Tibial artery (tissue), 4 donors: ENCODE results near the gene MAB21L3.

ENCODE experiments used
- DNase-seq, 2 donors: peaks; one replicate each; pipeline ENCODE4 v3.0.0-alpha.2; 2019
- H3K27ac ChIP-seq, 2 donors: fragments of 200-600 bp; sonication (generic) in 1 of 2; 1 replicate in 1 of 2; 2 replicates in 1 of 2; pipeline ENCODE4 v1.5.1; 2018 to 2019; ENCODE audit warnings: mild to moderate bottlenecking in 1 of 2
- H3K27me3 ChIP-seq, 2 donors: fragments of 200-600 bp; sonication (generic) in 1 of 2; one replicate each; pipeline versions ENCODE4 v1.5.1 to v1.6.0; 2016 to 2019
- H3K36me3 ChIP-seq, 3 donors: fragments of 200-600 bp; sonication (generic) in 2 of 3; one replicate each; pipeline ENCODE4 v1.5.1; 2016 to 2019; ENCODE audit warnings: mild to moderate bottlenecking in 2 of 3
- H3K4me1 ChIP-seq, 4 donors: fragments of 200-600 bp; sonication (generic) in 2 of 4; 1 replicate in 3 of 4; 2 replicates in 1 of 4; pipeline ENCODE4 v1.5.1; 2016 to 2019
- H3K4me3 ChIP-seq, 2 donors: fragments of 200-600 bp; sonication (generic) in 1 of 2; 1 replicate in 1 of 2; 2 replicates in 1 of 2; pipeline ENCODE4 v1.5.1; 2018 to 2019; ENCODE audit warnings: mild to moderate bottlenecking in 2 of 2
- H3K9me3 ChIP-seq, 3 donors: fragments of 200-600 bp; sonication (generic) in 1 of 3; one replicate each; pipeline ENCODE4 v1.5.1; 2016 to 2019
- intact Hi-C: fragments of 100-400 bp; cut with DNase I; formaldehyde crosslinking; loops from one replicate; pipeline ENCODE4 v1.15.0; 2023; ENCODE audit warnings: low total_unique reads
- TF ChIP-seq, protein P1 (sequence below), 2 experiments: fragments of 200-600 bp in 1 of 2; fragments of 450-650 bp in 1 of 2; IDR thresholded peaks; one replicate each; pipeline ENCODE4 v1.5.1; 2017 to 2019; ENCODE audit warnings: antibody characterized with exemption in 2 of 2, mild to moderate bottlenecking in 1 of 2, moderate library complexity in 1 of 2

MAB21L3 gene

DNA sequence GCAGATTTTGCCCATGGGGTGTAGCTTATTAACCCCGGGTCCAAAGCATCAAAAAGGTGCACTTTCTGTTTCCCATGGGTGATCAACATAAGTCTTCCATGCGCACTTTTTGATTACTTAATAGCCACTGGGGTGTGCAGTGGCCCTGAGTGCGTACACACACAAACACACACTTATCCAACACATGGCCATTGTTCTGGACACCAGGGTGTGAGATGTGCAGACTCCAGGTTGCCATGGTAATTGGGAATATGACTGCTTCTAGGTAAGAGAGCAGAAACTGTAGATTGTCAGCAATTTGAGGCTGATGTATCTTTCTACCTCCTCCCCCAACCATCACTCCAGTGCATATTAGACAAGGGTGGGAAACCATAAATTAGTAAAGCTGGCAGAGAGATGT, 68.8 kb downstream of the MAB21L3 start:
- H3K27me3 ChIP-seq: peaks cover 0 to 17% of the 10 kb centered on the region in 2 donors
- intact Hi-C loops: no loop called here
- no peaks in the 10 kb centered on the region for H3K36me3 ChIP-seq
- TF ChIP-seq, protein P1, sequence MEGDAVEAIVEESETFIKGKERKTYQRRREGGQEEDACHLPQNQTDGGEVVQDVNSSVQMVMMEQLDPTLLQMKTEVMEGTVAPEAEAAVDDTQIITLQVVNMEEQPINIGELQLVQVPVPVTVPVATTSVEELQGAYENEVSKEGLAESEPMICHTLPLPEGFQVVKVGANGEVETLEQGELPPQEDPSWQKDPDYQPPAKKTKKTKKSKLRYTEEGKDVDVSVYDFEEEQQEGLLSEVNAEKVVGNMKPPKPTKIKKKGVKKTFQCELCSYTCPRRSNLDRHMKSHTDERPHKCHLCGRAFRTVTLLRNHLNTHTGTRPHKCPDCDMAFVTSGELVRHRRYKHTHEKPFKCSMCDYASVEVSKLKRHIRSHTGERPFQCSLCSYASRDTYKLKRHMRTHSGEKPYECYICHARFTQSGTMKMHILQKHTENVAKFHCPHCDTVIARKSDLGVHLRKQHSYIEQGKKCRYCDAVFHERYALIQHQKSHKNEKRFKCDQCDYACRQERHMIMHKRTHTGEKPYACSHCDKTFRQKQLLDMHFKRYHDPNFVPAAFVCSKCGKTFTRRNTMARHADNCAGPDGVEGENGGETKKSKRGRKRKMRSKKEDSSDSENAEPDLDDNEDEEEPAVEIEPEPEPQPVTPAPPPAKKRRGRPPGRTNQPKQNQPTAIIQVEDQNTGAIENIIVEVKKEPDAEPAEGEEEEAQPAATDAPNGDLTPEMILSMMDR (IDR thresholded peaks at IDR 0.05): no peak
- H3K4me3 ChIP-seq: no peak overlapping the region
- no peak for DNase-seq
- no peaks in the 10 kb centered on the region for H3K4me1 ChIP-seq
- H3K27ac ChIP-seq: no peak overlapping the region
- H3K9me3 ChIP-seq: no peaks in the 10 kb centered on the region

DNA sequence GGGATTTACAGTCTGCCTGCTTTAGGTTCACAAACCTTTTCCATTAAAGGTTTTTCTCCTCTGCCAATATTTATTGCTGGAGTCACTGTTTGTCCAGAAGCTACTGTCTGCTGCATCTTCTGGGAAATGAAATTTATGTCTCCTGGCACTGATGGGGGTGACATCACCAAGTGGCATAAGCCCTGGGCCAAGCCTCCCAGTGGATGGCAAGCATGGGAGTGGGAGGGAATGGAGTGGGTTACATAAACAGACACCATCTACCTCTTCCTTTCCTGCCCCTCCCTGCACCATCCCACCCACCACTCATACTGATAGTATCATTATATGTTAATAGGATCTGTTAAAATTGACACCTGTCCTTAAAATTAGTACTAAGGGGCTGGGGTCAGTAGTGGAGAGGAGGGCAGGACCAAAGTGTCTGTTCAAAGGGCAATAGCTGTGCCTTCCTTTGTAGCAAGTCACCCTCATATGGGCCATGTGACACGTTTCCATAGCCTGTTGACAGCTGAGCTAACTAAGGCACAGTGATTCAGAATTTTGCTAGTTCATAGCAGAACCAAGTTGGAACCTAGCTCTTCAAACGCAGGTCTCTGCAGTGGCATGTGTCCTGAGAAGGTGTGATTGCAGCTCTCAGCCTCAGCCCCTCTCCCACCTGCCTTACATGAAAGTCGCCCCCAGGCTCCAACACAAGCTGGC, 71.0 kb downstream of the MAB21L3 start:
- H3K27ac ChIP-seq: no peak overlapping the region

More for the DNA sequence above, 71.0 kb downstream of the MAB21L3 start:
- H3K36me3 ChIP-seq: no peaks in the 10 kb centered on the region
- TF ChIP-seq, protein P1 (IDR thresholded peaks at IDR 0.05): no peak
- peaks cover 0 to 15% of the 10 kb centered on the region in 2 donors for H3K27me3 ChIP-seq
- no peaks in the 10 kb centered on the region for H3K9me3 ChIP-seq
- H3K4me3 ChIP-seq: no peak overlapping the region
- H3K4me1 ChIP-seq: no peaks in the 10 kb centered on the region
- DNase-seq: no peak
- intact Hi-C loops: no loop called here
